Endothelial cell of umbilical vein (primary cell): ENCODE results near the gene UQCRC1. TPM values are rescaled to one million over a fixed set of nuclear protein-coding genes. Genes with fewer than 3 reads are reported as not detected.

Source experiments
- BruUV-seq: library from RNA; stranded (reverse); fragments of 400-500 nt; replicated peaks from 2 replicates; lab custom pipeline; 2021; lab: Mats Ljungman, UMichigan
- CTCF ChIA-PET: fragments of 300-600, 350-600 bp; sonication (Branson Sonifier 250); formaldehyde crosslinking; loops from one replicate; lab custom pipeline; 2021; ENCODE audit warnings: antibody characterized with exemption, inconsistent platforms; lab: Charles Lee
- POLR2A ChIA-PET: fragments of 300-600, 350-600 bp; sonication (Branson Sonifier 250); formaldehyde crosslinking; loops from one replicate; lab custom pipeline; 2021; ENCODE audit warnings: antibody characterized with exemption, inconsistent platforms; lab: Charles Lee
- DNase-seq: peaks from one replicate; pipeline ENCODE4 v3.0.0-alpha.2; 2011; ENCODE audit warnings: low read depth, low spot score
- FAIRE-seq: peaks from 2 replicates; lab custom pipeline; 2011; peaks lifted over from hg19 to GRCh38; lab: Jason Lieb, UNC
- H2AFZ ChIP-seq: 2 replicates; pipeline ENCODE4 v1.6.0; 2012; ENCODE audit warnings: low read depth, low read length, control low read depth, inconsistent platforms
- H3K27ac ChIP-seq: 2 replicates; pipeline ENCODE4 v1.5.1; 2011; ENCODE audit warnings: low read depth, mild to moderate bottlenecking, control low read depth, low read length, moderate library complexity; ENCODE audit not compliant: insufficient read depth
- H3K27me3 ChIP-seq, 2 experiments: 2 replicates each; pipeline versions ENCODE4 v1.6.0 to v1.6.1; 2011; ENCODE audit warnings: low read length in 2 of 2, mixed read lengths in 1 of 2; ENCODE audit not compliant: control insufficient read depth in 2 of 2, insufficient read depth in 2 of 2
- H3K36me3 ChIP-seq, 2 experiments: 2 replicates in 1 of 2; 3 replicates in 1 of 2; pipeline ENCODE4 v1.5.1; 2011; ENCODE audit warnings: low read length in 2 of 2, mild to moderate bottlenecking in 1 of 2, moderate library complexity in 1 of 2; ENCODE audit not compliant: control insufficient read depth in 2 of 2, insufficient read depth in 2 of 2; ENCODE audit errors: extremely low read depth in 1 of 2
- H3K4me1 ChIP-seq: 3 replicates; pipeline ENCODE4 v1.5.1; 2011; ENCODE audit warnings: mild to moderate bottlenecking, low read length; ENCODE audit not compliant: control insufficient read depth, insufficient read depth; ENCODE audit errors: extremely low read depth
- H3K4me2 ChIP-seq: 2 replicates; pipeline ENCODE4 v1.6.1; 2011; ENCODE audit warnings: low read length, control low read depth, mixed read lengths; ENCODE audit not compliant: insufficient read depth
- H3K4me3 ChIP-seq, 3 experiments: fragments of 200-600 bp in 1 of 3; sonication (generic), shearing (Covaris generic) in 1 of 3; replicated peaks in 1 of 3; 2 replicates each; pipeline ENCODE4 v1.5.1; 2011 to 2016; ENCODE audit warnings: control low read depth in 3 of 3, low read length in 3 of 3, mild to moderate bottlenecking in 2 of 3, inconsistent platforms in 1 of 3, low read depth in 1 of 3, moderate library complexity in 1 of 3; ENCODE audit not compliant: insufficient read depth in 1 of 3
- H3K79me2 ChIP-seq: 2 replicates; pipeline ENCODE4 v1.6.0; 2012; ENCODE audit warnings: low read length, inconsistent platforms; ENCODE audit not compliant: control insufficient read depth, insufficient read depth
- H3K9ac ChIP-seq: replicated peaks from 2 replicates; pipeline ENCODE3; 2011; ENCODE audit warnings: low read length, control low read depth; ENCODE audit not compliant: insufficient read depth; ENCODE audit errors: extremely low read depth
- H3K9me1 ChIP-seq: replicated peaks from 3 replicates; pipeline ENCODE4 v1.6.0; 2011; ENCODE audit warnings: mild to moderate bottlenecking, low read length; ENCODE audit not compliant: control insufficient read depth, insufficient read depth; ENCODE audit errors: extremely low read depth
- H3K9me3 ChIP-seq: replicated peaks from 2 replicates; pipeline ENCODE4 v1.5.1; 2012; ENCODE audit warnings: low read length, inconsistent platforms; ENCODE audit not compliant: control insufficient read depth, insufficient read depth
- H4K20me1 ChIP-seq: replicated peaks from 2 replicates; pipeline ENCODE3; 2011; ENCODE audit warnings: mild to moderate bottlenecking, low read length; ENCODE audit not compliant: control insufficient read depth, insufficient read depth; ENCODE audit errors: extremely low read depth
- EZH2 ChIP-seq: IDR thresholded peaks from 2 replicates; pipeline ENCODE4 v1.6.1; 2012; ENCODE audit warnings: borderline replicate concordance, low read depth, mild to moderate bottlenecking, moderate library complexity, low read length, inconsistent platforms; ENCODE audit not compliant: severe bottlenecking
- FOS ChIP-seq: IDR thresholded peaks from 2 replicates; pipeline ENCODE4 v1.6.1; 2011; ENCODE audit warnings: mild to moderate bottlenecking, low read length, moderate library complexity, borderline replicate concordance; ENCODE audit not compliant: insufficient read depth
- GATA2 ChIP-seq: IDR thresholded peaks from 2 replicates; pipeline ENCODE4 v1.7.0; 2011; ENCODE audit warnings: low read depth, mild to moderate bottlenecking, moderate library complexity, mixed read lengths, low read length; ENCODE audit not compliant: insufficient read length, insufficient read depth
- MYC ChIP-seq: IDR thresholded peaks from one replicate; pipeline ENCODE4 v1.6.1; 2011; ENCODE audit warnings: mild to moderate bottlenecking, low read depth, low read length
- POLR2A ChIP-seq: IDR thresholded peaks from 2 replicates; pipeline ENCODE4 v1.6.1; 2012; ENCODE audit warnings: low read depth, mild to moderate bottlenecking, control low read depth, low read length
- POLR2AphosphoS5 ChIP-seq: IDR thresholded peaks from 2 replicates; pipeline ENCODE4 v1.6.1; 2012; ENCODE audit warnings: low read depth, mild to moderate bottlenecking, control low read depth, low read length, moderate library complexity; ENCODE audit not compliant: insufficient read depth
- dilution Hi-C: fragments of 300-500 bp; cut with MboI; formaldehyde crosslinking; loops from one replicate; pipeline ENCODE4 v1.15.0; 2019; ENCODE audit warnings: low sequenced_read_pairs; ENCODE audit not compliant: extremely low pct_ligation_motif_present
- intact Hi-C: fragments of 100-400 bp; cut with micrococcal nuclease; formaldehyde crosslinking; loops from one replicate; pipeline ENCODE4 v1.10.0; 2022
- polyA plus RNA-seq, 4 experiments: library from polyadenylated mRNA; depleted of rRNA in 3 of 4; stranded (reverse) in 3 of 4; unstranded in 1 of 4; fragments of >200 nt; gene quantifications; 2 replicates each; pipeline versions ENCODE4 v1.2.1 to v1.2.3, GENCODE V29; 2011 to 2012; ENCODE audit warnings: missing spikeins in 1 of 4
- total RNA-seq: library from RNA; stranded (reverse); gene quantifications from 2 replicates; pipeline ENCODE4 v1.2.3, GENCODE V29; 2021
- TF ChIP-seq, protein P1 (sequence below), 2 donors: IDR thresholded peaks; 1 replicate in 1 of 2; 2 replicates in 1 of 2; pipeline ENCODE4 v1.5.1; 2011; ENCODE audit warnings: low read length in 2 of 2, mild to moderate bottlenecking in 2 of 2, moderate library complexity in 2 of 2, control low read depth in 1 of 2, inconsistent platforms in 1 of 2, low read depth in 1 of 2; ENCODE audit not compliant: insufficient read depth in 1 of 2; ENCODE audit errors: extremely low read depth in 1 of 2
- TF ChIP-seq, protein P2 (sequence below): IDR thresholded peaks from 2 replicates; pipeline ENCODE4 v1.6.1; 2011; ENCODE audit not compliant: insufficient read depth, insufficient read length

UQCRC1 gene
- total and polyA plus RNA-seq, 2 donors (not counting 3 experiments of a cell fraction or from before 2014, with no cell fraction given), result 184 to 427 TPM

DNA sequence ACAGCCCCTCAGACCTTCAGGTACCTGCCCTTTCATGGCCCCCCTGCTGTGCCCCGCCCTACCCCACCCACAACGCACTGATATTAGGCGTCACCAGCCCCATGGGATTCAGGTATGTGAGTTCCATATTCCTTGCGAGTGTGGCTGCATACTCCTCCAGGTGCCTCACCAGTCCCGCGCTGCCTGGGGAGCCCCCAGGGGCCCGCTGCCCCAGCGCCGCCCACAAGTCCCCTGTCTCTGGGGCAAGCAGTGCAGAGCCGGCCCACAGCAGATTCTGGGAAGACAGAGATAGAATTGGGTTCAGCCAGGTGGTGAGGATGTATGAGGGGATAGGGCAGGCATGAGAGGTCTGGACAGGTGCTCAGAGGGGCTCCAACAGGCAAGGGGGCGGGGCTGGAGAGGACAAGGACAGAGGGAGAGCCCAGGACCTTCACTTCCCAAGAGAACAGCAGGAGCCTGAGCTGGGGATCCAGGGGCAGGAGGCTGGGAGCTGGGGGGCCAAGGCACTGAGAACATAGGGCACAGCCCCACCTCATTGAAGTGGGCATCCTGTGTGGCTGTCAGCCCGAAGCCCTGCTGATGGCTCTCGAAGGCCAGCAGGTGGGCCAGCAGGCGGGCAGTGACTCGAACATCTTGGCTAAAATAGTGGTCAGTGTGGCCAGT, 38.9 kb upstream of the UQCRC1 start:
- ChIA-PET CTCF (interaction anchor here (0.7 to 2.9 kb wide), 4 partner anchors 13 to 318 kb away, joined by 3 to 11 read pairs (median 4); partner anchors contain the start of gene SLC26A6), POLR2A (no interaction called here)
- DNase-seq (no peak), FAIRE-seq (no peak)
- TF ChIP-seq GATA2, result no peak
- TF ChIP-seq POLR2AphosphoS5, result no peak
- TF ChIP-seq, protein P1, sequence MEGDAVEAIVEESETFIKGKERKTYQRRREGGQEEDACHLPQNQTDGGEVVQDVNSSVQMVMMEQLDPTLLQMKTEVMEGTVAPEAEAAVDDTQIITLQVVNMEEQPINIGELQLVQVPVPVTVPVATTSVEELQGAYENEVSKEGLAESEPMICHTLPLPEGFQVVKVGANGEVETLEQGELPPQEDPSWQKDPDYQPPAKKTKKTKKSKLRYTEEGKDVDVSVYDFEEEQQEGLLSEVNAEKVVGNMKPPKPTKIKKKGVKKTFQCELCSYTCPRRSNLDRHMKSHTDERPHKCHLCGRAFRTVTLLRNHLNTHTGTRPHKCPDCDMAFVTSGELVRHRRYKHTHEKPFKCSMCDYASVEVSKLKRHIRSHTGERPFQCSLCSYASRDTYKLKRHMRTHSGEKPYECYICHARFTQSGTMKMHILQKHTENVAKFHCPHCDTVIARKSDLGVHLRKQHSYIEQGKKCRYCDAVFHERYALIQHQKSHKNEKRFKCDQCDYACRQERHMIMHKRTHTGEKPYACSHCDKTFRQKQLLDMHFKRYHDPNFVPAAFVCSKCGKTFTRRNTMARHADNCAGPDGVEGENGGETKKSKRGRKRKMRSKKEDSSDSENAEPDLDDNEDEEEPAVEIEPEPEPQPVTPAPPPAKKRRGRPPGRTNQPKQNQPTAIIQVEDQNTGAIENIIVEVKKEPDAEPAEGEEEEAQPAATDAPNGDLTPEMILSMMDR (IDR thresholded peaks at IDR 0.05; ENCODE audit: extremely low read depth in 1 of 2, insufficient read depth in 1 of 2, low read depth in 1 of 2, low read length in 2 of 2), result no peak
- no peak for TF ChIP-seq FOS
- TF ChIP-seq, protein P2, sequence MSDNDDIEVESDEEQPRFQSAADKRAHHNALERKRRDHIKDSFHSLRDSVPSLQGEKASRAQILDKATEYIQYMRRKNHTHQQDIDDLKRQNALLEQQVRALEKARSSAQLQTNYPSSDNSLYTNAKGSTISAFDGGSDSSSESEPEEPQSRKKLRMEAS, result no peak
- no peak for TF ChIP-seq POLR2A
- TF ChIP-seq MYC, result no peak
- TF ChIP-seq EZH2, result no peak
- no TSS peak for BruUV-seq
- Histone ChIP-seq H3K36me3 (no peaks in the 10 kb centered on the region), H3K9me3 (no peaks in the 10 kb centered on the region), H3K9me1 (no peaks in the 10 kb centered on the region), H4K20me1 (no peaks in the 10 kb centered on the region), H3K4me2 (no peak overlapping the region), H3K79me2 (no peaks in the 10 kb centered on the region), H3K4me3 (no peak overlapping the region), H3K27me3 (no peaks in the 10 kb centered on the region), H2AFZ (no peak overlapping the region), H3K9ac (no peak overlapping the region), H3K4me1 (no peaks in the 10 kb centered on the region), H3K27ac (no peak overlapping the region)
- intact Hi-C loops, result no loop called here
- dilution Hi-C loops, result no loop called here
